ENCODE results near the gene PSMA5.
"Not testable (repeated sequence)": the region's sequence is repeated elsewhere in the genome, so short reads cannot be mapped to it uniquely, and the experiment has no call there.

GRCh38 chr1:109445949-109446695 lies 19.9 kb upstream of the PSMA5 start:
- not testable (repeated sequence) for TF ChIP-seq CTCF, POLR2A (IDR thresholded peaks at IDR 0.05)
